HuH-7 (cell line): ENCODE data around the gene RTN1.

ENCODE experiments used
- DNase-seq: peaks from one replicate; pipeline ENCODE4 v3.0.0; 2011; ENCODE audit warnings: low spot score

The RTN1 gene

DNA sequence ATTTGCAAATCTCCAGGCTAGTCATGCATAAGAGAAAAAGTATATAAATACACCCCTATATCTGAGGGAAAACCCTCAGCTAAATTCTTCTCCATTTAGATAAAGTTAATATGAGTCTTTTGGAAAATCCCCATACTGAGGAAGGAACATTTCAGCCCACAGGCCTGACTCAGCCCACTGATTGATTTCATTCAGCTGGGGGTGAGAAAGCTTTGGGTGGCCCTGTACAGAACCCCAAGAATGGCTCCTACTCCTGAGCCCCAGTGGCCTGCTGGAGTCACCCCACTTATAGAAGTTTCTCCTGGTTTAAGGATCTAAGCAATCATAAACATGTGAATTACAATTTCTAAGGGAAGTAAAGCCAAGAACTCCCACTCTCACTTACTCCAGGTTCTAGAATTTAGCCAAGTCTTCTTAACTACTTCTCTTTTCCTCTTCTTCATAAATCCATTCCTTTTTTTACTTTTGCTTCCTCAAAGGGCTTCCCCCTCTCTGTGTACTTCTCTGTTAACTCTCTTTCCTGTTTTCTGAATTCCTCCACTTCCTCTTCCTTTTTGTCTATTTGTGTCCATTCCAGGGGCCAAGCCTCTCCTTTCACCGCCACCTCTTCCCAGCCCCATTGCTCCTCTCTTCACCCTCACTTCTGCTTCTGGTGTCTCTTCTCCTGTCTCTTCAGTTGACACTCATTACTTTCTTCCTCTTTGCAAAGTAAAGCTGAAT, 21.0 kb downstream of the RTN1 start:
- no peak for DNase-seq

DNA sequence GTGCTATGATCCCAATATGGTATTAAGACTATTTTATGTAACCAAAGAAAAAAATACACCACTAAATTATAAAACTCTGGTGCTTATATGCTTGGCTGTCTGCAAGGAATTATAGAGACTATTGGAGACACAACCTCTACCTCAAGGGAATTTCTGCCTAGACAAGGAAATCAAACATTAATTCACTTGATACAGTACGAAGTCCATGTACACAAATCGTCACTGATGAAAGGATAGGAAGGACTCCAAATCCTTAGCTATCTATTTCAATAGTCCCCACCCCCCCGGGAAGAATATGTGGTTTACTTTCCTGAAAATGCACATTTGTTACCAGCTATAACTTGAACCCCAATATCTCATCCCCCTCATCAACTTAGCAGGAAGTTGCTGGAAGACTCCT, 21.9 kb downstream of the RTN1 start:
- DNase-seq = no peak

DNA sequence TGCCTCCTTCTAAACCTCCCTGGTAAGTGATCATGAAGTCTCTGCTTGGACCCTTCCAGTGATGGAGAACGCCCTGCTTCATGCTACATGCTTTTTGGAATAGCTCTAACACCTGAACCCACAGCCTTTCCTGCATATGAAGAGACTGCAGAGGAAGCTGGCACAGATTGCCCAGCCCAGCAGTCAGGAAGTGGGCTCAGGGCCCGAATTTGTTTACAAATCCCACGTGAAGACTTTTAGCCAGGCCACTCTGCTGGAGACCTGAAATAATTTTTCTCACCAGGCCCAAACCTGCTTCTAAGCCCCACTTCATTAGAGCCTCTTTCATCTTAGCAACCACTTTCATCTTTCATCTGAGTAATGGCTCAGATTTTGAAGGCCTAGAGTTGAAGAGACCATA, 22.9 kb downstream of the RTN1 start:
- DNase-seq = no peak

DNA sequence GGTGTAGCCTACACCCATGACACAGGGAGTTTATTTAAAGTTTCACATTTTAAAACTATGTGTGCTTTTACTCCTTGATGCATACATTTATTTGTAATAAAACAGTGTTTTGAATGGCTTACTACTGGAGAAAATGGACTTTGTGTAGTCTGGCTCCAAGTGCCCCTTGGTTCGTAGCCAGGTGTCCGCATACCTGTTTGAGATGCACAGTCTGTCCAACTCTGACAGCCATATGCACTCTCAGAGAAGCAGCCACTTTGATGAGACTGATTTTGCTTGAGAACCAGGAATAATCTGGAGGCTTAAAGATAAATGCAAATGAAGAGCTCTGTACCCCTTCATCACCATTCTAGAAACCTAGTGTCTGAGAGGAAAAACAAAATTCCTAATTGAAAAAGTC, 24.0 kb downstream of the RTN1 start:
- DNase-seq = no peak

DNA sequence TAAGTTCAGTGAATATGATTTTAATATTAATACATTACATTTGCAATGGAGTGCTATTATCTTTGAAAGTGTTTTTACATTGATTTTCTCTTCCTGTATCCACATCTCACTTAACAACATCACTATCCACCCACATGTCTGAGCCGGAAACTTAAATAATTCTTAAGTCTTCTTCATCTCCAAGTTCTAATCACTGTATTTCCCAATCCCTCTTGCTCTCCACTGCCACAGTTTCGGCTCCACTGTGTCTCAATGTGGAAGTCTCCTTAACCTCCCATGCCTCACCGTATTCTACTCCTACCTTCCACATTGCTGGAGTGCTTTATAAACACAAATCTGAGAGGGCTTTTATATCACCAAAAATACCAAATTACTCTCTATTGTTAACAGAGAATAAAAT, 25.3 kb downstream of the RTN1 start:
- DNase-seq = no peak

DNA sequence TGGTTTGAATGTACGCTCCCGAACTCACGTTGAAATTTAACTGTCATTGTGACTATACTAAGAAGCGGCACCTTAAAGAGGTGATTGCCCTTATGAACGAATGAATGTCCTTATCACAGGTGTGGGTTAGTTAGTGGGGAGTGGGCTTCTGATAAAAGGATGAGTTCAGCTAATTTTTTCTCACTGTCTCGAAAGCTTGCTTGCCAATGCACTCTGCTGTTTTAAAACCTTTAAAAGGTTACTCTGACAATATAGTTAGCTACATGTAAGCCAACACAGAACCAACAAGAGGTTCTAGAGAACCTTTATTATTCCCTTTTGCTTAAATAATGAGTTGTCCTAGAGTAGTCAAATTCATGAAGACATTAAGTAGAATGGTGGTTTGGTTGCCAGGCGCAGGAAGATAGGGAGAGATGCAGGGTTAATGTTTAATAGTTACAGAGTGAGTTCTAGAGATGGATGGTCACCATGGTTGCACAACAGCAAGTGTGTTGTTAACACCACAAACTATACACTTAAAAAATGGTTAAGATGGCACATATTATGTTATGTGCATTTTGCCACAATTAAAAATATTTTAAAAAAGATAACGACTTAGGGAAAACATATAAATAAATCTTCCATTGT, 26.3 kb downstream of the RTN1 start:
- DNase-seq = no peak

DNA sequence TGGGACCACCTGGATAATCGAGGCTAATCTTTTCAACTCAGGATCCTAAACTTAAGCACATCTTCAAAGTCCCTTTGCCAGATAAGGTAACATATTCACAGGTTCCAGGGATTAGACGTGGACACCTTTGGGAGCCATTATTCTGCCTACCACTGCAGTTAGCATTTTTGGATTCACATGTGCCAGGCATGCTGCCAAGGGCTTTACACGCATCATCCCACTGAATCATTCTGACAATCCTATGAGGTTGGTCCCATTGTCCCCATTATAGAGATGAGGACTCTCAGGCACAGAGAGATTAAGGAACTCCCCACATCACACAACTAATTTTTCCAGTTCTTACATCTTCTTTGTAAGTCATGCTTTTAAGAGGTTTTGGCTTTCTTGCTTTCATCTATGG, 34.5 kb downstream of the RTN1 start:
- no peak for DNase-seq

DNA sequence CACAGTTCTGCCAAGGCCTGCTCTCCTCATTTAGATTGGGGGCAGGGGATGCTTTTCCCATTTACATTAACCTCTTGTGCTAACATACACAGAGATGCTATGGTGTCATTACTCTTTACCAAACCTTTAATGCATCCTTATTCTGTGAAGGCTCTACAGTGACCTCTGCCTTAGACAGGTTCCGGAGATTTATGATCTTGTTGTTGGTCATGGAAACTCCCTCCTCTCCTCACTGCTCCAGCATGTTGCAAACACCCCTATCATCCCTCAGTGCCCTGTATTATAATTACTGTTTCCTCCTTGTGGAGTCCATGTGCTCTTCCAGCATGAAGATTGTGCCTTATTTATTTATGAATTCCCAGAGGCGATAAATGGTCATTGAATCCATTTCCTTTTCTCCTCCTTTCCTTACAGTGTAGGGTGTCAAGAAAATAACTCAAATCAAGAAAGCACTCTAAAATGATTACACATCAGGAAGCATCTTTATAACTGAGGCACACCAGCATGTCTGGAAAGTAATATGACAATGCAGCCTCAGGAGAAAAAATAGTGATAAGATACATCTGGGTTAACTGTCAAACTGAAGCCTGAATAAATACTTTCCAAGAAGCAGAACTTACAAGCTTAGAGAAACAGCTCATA, 37.8 kb downstream of the RTN1 start:
- no peak for DNase-seq

DNA sequence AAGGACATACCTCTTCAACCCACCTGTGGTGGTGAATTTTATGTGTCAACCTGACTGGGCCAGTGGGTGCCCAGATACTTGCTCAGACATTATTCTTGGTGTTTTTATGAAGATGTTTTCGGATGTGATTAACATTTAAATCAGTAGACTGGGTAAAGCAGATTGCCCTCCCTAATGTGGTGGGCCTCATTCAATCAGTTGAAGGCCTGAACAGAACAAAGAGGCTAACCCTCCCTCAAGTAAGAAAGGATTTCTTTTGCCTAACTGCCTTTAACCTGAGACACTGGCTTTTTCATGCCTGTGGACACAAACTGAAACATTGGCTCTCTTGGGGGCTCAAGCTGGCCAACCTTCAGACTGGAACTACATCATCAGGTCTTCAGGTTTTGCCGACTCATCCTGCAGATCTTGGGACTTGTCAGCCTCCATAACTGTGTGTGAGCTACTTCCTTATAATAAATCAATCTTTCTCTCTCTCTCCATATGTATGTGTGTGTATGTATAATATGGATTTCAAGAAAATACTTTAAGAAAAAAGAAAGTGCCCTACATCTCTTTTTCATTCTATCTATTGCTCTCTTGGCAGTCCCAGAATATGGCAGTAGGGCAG, 39.4 kb downstream of the RTN1 start:
- DNase-seq = no peak

DNA sequence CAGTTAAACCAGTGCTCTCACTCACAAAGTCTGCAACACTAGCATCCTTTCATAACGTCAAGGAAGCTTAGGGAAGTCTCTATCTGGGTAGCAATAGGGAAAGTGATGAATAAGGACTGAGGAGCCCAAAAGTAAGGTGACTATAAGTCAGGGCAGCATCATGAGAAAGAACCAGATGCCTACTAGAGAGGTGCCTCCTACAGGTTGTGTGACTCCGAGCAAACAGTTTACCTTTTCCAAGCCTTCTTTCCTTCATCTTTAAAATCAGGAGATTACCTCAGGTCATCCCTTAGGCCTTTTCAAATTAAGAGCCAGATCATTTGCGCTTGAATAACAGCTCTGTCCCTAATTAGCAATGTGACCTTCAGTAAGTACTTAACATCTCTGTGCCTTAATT, 40.2 kb downstream of the RTN1 start:
- no peak for DNase-seq

DNA sequence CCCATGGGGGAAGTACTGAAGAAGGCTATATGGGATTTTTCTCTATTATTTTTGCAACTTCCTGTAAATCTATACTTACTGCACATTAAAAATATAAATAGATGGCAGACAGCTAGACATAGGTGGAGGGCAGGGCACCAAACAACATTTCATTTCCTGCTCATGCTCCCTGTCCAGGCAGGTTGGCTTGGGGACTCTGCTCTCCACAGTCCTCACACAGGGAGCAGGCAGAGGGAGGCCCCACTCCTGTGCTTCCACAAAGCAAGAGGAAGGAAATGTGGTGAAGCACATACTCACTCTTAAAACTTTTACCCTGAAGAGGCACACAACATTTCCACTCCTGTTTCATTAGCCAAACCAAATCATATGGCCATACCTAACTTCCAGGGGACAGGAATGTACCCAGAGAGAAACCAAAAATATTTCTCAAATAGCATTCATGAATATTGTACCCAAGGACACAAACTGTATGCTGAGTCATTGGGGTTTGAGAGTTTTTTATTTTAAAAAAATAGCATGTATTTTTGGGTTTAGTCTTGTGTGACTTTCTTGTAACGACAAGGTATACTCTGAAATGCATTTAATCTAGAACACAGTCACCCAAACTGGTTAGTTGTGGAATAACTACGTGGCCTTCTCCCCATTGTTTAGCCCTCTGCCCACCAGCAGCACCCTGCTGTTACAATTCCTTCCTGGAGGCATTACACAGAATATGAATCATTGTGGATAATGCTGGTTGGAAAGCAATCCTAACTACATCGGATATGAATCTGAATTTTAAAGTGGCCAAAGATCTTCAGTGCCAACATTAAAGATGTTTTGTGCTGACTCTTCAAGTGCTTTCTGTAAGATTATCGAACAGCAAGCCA, 40.9 kb downstream of the RTN1 start:
- DNase-seq = no peak

DNA sequence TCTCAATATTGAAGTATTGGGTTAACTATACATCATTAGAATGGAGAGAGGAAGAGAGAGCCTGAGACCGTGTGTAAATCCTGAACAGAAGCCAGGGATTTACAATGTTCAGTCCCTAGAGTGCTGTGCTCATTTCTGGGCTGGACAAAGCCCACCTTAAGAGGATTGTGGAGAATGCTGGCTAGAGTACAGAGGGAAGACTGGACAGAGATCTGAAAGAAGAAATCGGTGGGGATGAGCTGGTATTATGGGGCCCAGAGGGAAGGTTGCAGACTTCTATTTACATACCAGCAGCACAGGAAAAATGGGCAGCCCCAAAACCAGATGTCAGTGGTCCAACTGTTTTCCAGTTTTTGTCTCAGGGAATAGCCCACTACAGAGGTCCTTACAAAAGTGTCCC, 42.3 kb downstream of the RTN1 start:
- DNase-seq = no peak

DNA sequence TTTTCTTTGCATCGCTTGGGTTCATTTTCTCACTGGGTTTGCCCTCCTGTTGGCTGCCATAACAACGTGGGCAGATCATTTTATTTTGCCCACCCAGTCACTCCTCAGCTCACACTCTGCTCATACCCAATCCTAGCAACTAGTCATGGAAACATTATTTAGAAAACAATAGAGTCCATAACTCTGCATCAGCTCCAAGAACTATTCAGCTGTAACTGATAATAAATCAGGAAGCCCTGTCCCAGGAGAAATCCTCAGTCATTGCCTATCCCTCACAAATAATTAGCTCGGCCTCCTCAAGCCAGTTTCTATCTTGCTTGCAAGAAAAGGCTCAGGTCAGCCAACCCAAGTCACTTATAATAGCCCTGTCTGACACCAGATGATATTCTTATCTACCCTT, 43.2 kb downstream of the RTN1 start:
- no peak for DNase-seq

DNA sequence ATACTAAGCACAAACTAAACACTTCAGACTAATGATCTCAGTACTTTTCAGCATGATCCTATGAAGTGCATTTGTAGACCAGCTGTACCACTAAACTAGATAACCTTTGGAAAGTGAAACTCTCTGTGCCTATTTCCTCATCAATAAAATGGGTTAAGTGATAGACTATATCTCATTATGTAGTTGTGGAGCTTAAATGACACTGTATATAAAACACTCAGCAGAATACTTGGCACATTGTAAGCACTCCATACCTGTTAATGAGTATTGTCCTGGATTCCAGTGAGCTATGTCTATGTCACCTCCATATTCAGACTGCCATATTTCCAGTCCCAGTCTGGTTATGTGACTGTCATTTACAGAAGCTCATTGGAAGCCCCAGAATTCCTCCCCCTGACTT, 44.4 kb downstream of the RTN1 start:
- DNase-seq = no peak

DNA sequence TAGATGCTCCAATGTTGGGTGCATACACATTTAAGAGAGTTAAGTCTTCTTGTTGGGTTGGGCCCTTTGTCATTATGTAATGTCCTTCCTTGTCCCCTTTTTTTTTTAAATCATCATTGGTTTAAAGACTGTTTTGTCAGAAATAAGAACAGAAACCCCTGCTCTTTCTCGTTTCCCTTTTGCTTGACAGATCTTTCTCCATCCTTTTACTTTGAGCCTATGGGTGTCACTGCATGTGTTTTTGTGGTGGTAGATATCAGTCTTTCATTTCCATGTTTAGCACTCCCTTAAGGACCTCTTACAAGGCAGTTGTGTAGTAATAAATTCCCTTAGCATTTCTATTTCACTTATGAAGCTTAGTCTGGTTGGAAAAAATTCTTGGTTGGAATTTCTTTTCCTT, 47.4 kb downstream of the RTN1 start:
- no peak for DNase-seq

DNA sequence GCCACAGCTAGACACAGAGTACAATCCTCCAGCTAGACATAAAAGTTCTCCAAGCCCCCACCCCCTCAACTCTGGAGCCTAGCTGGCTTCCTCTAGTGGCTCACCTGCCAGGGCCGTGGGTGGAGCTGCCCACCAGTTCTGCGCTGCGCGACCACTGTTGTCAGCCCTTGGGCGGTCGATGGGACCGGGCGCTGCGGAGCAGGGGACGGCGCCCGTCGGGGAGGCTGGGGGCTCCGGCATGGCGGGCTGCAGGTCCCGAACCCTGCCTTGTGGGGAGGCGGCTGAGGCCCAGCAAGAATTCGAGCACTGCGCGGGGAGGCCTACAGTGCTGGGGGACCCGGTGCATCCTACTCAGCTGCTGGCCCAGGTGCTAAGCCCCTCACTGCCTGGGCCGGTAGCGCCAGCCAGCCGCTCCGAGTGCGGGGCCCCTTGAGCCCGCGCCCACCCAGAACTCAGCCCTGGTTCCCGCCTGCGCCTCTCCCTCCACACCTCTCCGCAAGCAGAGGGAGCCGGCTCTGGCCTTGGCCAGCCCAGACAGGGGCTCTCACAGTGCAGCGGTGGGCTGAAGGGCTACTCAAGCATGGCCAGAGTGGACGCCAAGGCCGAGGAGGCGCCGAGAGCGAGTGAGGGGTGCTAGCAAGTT, 51.0 kb downstream of the RTN1 start:
- no peak for DNase-seq

DNA sequence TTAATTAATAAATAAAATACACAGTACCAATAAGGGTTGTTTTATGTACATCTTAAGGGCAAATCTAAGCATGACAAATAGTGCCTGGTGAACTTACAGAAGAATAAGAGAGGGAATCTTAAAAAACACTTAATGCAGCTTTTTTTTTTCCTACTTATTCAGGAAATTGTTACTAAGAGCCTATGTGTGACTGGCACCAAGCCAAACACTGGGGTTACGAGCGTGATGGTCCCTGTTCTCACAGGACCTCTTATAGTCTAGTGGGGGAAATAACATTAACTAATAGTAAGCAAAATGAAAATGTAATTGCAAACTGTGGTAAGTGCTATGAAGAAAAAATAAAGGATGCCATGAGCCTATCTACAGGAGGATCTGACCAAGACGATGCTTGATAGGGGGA, 53.6 kb downstream of the RTN1 start:
- no peak for DNase-seq

DNA sequence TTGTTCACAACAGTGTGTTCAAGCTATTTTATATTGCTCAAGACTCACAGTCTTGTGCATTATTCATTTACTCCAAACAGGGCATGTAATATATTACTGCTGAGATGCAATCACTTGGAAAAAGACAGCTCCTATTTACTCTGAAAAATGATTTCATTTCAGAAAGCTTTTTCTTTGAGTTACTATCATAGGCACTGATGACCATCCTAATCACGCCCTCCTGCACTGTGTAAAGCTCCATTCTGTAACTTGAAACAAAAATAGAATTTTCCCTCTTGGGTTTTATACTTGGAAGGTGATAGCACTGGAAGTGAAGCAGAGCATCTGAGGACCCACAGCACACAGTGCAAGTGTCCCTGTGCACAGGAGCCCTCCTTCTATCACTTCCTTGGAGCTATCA, 55.6 kb downstream of the RTN1 start:
- DNase-seq = no peak

DNA sequence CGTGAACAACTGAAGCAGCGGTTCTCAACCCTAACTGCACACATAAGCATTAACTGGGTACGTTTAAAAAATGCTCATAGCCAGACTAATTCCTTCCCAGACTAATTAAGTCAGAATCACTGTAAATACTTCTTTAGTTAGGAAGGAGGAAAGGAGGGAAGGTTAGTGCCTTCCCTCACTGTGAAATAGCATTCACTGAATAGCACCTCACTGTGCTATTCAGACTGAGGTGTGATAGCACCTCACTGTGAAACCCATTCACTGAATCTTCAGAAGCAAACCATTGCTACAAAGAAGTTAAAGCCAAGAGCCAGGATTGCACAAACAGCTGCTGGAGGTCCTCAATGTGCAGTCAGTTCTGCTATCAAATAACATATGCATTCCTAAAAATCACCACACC, 58.8 kb downstream of the RTN1 start:
- no peak for DNase-seq

DNA sequence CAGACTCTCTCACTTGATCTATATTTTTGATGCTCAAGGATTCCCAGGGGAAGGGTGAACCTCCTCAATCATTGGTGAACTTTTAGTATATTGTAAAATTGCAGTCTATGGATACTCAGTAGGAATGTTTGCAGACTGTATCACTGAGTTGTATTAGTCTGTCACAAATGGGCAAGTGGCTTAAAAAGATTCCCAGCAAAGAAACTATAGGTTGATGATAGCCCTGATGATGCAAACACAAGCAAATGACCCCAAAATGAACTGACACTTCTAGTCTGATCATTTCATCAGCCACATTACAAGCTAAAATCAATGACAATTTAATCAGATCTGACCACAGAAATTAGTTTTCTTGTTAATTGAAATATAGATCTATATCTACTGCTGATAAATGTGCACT, 59.5 kb downstream of the RTN1 start:
- DNase-seq = no peak

DNA sequence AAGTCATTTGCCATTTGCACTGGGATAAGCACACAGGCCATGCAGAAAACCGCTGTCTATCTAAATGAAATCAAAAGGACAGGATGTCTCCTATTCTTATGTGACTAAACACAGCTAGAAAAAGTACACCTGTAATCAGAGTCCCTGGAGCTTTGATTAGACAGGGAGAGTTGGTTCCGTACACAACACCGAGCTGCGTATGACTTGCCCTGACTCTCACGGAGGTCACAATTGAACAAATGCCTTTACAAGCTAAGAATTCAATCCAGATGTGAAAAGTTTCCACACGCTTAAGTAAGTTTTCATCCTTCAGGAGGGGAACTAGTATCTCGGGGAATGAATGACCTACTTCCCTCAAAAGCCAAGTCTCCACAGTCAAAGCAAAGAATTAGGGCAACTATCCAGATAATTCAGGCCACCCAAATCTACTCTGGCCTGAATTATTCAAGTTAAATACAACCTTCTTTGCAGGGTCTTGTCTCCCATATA, 67.5 kb downstream of the RTN1 start:
- no peak for DNase-seq

DNA sequence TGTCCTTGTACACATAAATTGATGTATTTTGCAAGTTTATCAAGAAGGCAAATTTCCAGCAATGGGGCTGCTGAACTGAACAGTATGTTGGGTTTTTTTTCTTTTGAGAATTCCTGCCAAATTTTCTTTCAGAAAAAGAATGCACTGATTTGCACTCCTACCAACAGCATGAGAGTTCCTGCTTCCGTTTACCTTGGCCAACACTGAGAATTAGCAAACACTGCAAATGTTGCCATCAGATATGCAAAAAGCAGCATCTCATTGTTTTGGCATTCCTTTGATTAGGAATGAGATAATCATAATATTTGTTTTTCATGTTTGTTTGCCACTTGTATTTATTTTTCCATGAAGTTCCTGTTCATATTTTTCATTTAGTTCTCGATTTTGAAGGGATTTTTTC, 82.4 kb downstream of the RTN1 start:
- DNase-seq = no peak
